ENCODE measurements around the gene EGFR.

EGFR gene

DNA sequence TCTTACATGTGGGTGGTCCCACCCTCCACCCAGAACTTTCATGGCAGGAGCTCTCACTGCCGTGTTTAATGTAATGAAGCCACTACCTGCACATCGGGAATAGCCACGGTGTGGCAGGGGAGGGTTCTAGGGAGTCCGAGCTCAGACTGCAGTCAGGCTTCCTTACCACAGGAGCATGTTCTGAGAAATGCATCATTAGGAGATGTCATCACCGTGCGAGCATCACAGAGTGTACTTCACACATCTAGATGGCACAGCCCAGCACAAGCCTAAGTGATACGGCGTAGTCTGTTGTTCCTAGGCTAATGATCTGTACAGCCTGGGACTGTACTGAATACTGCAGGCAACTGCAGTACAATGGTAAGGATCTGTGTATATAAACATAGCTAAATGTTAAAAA, 193.4 kb downstream of the EGFR start:
- no peak for DNase-seq (ENCODE audit: low spot score)

DNA sequence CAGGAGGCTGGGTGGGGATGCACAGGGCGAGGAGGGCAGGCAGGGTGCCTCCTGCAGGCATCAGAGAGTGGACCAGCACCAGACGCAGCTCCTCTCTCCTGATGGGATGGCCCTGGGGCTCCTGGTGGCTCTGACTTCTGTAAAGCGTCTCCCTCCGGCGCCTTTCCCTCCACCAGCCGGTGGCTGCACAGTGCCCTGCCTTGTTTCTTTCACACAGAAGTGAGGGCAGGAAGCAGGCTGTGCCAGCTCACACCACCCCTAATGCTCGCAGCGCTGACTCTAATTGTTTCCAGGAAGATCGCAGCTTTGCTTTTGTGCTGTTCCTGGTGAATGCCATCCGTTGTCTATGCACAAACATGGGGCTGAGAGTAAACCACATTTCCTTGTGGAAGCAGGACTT, 194.0 kb downstream of the EGFR start:
- DNase-seq (ENCODE audit: low spot score), result no peak

DNA sequence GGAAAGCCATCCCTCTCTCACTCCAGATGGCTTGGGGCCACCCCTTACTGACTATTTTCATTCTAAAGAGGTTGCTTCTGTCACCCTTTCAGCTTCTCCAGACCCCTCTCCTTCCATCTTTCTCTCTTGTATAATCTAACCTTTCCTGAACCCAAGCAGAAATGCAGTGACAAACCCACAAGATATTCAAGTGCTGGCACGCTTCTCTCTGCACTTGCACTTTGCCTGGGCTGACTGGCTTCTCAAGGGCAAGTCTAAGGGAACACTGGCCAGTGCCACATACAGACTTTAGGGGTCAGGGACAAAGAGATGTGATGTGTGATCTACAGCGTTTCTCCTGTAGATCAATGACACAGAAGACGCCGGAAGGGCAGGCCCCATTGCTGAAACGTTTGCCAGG, 195.9 kb downstream of the EGFR start:
- no peak for DNase-seq (ENCODE audit: low spot score)

- DNase-seq (ENCODE audit: low spot score), result no peak
Measured at GRCh38 chr7:55223023-55223422, 204.2 kb downstream of the EGFR start.

- no peak for DNase-seq (ENCODE audit: low spot score)
Measured at GRCh38 chr7:55224111-55224510, 205.3 kb downstream of the EGFR start.

DNA sequence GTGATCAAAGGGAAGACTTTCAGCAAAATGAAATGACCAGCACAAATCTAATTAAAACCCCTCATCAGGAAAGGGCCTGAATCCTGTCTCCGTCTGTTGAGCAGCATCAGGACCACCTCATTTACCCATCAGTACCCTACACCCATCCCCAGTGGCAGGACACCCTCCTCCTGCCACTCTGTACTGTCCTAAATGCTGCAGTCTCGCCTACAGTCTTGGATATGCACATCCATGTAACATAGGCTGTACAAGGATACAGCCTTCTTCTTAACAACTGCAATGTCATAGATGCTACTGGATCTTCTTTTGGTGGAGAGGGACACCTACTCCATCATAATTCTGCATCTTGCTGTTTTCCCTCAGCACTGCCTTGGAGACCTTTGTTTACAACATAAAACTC, 206.0 kb downstream of the EGFR start:
- no peak for DNase-seq (ENCODE audit: low spot score)

DNA sequence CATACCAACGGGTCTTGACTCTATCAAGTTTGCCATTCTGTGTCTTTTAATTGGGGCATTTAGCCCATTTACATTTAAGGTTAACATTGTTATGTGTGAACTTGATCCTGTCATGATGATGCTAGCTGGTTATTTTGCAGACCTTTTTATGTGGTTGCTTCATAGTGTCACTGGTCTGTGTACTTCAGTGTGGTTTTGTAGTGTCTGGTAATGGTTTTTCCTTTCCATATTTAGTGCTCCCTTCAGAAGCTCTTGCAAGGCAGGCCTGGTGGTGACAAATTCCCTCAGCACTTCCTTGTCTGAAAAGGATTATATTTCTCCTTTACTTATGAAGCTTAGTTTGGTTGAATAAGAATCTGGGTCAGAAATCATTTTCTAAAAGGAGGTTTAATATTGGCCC, 211.2 kb downstream of the EGFR start:
- no peak for DNase-seq (ENCODE audit: low spot score)

DNA sequence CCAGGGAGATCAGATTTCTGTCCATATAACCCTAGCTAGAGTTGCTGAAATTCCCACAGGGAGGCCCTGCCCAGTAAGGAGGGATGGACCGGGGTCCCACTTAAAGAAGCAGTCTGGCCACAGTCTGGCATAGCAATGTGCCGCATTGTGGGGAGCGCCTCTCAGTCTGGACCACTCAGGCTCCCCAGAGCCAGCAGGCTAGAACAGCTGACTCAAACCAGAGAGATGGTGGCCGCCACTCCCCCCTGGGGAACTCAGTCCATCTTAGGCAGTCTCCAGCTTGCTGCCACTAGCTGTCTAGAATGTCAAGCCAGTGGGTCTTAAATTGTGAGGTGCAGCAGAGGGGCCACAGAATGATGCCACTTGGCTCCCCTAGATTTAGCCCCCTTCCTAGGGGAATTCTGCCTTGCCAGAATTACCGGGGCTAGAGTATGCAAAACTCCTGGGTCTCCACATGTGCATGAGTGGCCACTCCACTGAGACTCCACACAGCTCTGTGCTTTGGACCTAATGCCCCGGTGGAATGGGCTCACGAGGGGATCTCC, 213.0 kb downstream of the EGFR start:
- no peak for DNase-seq (ENCODE audit: low spot score)

- DNase-seq (ENCODE audit: low spot score), result peak; percentile 79
Measured at GRCh38 chr7:55233001-55233400, 214.2 kb downstream of the EGFR start.

- DNase-seq (ENCODE audit: low spot score), result no peak
Measured at GRCh38 chr7:55234408-55234807, 215.6 kb downstream of the EGFR start.

- DNase-seq (ENCODE audit: low spot score), result no peak
Measured at GRCh38 chr7:55235115-55235514, 216.3 kb downstream of the EGFR start.

- DNase-seq (ENCODE audit: low spot score), result no peak
Measured at GRCh38 chr7:55235801-55236200, 217.0 kb downstream of the EGFR start.

DNA sequence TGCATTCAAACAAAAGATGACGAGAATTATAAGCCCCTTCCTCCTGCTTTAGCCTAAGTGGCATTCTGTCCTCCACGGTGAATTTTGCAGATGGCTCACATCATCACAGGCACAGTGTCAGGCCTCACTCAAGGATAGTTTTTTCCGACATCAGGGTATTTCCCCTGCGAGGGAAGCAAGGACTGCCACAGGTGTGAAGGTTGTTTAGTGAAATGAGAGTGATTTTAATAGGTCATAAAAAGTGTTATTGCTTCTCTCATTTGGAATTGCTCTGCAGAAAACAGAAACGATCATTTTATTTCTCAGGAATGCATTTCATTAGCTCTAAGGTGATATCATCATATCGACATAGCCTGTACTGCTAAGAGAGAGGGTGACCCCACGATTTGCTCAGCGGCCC, 217.7 kb downstream of the EGFR start:
- DNase-seq (ENCODE audit: low spot score), result no peak

DNA sequence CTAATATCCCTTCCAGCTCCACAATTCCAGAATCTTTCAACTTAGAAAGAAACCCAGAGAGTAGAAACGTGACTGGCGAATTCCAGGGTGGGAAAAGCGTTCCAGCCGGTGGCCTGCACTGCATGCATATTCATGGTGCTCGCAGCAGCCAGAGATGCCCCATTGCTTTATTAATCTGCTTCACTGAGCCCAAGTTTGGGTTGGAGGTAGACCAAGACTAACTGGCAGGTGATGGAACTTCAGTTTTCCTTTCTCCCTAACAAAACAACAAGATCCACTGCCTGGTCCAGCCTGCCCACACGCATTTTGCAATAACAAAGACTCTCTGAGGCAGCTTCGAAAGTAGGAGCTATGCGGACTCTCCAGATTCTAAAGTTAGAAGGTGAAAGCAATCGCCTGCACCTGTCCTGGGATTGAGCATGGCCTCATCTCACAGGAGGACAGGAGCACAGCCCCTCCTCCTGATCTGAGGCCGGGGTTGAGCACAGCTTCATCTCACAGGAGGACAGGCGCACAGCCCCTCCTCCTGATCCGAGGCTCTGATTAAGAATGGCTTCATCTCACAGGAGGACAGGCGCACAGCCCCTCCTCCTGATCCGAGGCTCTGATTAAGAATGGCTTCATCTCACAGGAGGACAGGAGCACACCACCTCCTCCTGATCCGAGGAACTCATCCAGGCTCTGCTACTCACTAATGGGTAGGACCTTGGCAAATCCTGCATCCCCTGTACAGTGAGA, 218.5 kb downstream of the EGFR start:
- peak; percentile 42 for DNase-seq (ENCODE audit: low spot score)

DNA sequence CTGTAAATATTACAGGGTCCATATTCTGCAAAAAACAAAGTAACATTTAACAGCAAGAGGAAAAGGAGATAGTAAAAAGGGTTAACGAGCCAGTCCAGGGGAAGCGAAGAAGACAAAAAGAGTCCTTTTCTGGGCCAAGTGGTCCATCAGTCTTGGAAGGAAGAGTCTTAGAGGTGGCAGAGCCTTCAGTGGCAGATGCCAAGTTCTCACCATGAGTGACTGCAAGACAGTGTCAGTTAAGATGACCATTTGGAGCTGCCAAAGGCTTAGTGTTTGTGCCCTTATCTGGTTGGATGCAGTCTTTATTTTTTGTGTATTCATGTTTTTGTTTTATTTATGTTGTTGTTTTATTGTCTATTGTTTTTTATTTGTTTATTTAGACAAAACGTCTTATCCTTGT, 220.6 kb downstream of the EGFR start:
- peak; percentile 54 for DNase-seq (ENCODE audit: low spot score)

DNA sequence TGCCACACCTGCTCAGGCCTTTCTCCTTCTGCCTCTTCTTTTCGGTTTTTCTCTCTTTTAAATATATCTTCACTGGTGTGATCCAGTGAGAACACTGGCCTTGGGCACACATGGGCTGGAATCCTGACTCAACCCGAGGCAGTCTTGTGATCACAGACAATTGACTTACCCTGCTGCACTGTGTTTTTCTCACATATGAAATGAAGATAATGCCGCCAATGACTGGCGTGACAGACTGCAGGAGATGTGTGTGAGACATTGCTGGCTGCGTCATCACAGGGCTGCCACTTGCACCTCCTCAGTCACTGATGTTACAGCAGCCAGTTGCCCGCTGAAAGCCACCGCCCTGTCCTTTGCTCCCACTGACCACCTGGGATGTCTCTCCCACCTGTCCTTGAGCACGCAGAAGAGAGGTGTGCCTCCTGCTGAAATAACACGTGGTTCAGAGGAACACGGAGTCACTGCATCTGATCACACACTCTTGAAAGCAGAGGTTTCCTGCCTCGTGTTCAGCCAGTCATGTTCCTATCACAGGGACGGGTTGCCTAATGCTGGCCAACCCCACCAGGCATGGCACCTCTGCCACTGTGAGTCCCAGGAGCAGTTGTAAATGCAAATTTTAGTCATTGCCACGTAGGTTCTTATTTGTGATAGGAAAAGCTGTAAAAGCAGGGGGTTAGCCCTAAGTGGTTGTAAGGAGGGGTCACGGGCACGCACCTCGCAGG, 221.8 kb downstream of the EGFR start:
- DNase-seq (ENCODE audit: low spot score), result peak; percentile 7

GRCh38 chr7:55241958-55242357, 223.1 kb downstream of the EGFR start:
- no peak for DNase-seq (ENCODE audit: low spot score)

DNA sequence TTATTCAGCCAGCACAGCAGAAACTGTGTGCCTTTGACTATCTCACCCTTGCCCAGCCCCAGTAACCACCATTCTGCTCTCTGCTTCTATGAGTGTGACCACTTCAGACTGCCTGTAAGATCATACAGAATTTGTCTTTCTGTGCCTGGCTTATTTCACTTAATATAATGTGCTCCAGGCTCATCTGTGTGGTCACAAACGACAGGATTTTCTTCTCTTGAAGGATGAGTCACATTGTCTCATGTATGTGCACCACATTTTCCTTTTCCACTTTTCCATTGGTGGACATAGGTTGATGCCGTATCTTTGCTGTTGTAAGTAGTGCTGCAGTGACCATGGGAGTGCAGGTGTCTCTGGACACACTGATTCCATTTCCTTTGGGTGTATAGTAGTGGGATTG, 223.8 kb downstream of the EGFR start:
- no peak for DNase-seq (ENCODE audit: low spot score)

DNA sequence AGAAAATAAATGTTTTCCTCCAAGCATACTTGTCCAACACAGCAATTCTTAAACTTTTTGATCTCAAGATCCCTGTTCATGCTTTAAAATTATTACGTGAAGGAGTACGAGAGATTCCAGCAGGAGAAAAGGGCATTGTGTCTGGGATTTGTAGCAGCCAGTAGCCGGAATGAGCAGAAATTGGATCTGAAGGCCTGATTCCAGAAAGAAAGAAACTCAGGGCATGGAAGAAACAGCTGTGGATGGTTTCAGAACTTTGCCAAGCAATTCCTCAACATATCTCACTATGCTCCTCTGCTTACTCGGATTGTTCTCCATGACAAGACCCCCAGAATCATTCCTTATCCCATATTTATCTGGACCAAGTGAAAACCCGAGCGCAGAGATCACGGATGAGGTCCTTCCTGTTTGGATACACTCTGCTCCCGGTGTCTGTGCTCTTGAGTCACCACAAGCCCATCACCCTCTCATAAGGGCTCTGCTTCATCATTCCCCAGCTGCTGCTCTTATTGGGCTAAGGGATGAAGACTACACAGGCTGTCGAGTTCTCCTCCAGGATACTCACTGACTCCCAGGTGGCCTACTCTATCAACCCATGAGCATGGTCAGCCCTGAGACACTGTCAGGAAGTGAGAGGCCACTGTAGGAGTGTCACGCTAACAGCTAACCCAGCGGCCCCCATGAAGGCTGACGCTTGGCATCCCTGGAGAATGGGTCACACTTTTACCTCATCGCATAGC, 225.4 kb downstream of the EGFR start:
- DNase-seq (ENCODE audit: low spot score), result no peak

GRCh38 chr7:55245271-55245723, 226.5 kb downstream of the EGFR start:
- DNase-seq (ENCODE audit: low spot score), result no peak

- DNase-seq (ENCODE audit: low spot score), result no peak
Measured at GRCh38 chr7:55246171-55246570, 227.4 kb downstream of the EGFR start.

DNA sequence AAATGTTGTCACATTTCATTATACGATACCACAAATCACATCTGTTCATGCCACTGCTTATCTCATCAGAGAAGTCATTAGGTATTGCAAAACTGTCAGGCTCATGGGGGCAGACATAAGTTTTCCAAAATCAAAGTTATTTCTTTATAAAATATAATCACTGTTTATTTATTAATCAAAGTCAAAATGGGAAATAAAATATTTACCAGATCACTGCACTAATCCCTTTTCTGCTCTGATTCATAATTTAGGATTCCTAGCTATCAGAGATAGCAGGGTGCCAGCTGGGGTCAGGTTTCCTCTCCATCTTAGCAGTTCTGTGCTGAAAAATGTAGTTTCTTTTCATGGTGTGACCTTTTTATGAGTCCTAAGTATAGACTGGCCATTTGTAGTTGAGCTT, 228.6 kb downstream of the EGFR start:
- no peak for DNase-seq (ENCODE audit: low spot score)

DNA sequence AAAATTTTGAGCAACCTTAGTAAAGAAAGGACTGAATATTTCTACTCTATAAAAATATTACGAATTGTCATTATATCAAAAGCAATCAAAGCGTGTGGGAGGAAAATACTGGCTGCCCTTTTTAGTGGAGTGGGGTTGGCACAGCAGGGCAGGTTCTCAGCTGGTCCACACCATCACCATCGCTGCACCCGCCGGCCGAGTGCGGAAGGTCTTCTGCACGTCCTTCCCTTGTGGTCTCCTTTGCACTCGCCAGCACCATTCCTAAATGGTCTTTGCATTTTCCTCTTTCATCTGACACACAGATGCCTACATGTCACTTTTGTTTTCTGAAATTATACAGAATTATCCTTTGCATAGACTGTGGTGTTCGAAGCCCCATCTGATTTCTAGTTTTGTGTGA, 229.7 kb downstream of the EGFR start:
- no peak for DNase-seq (ENCODE audit: low spot score)

Measured in cerebellar cortex (tissue), 1 donor.